ENCODE measurements around the gene TPI1. TPM values are rescaled to one million over a fixed set of nuclear protein-coding genes. Genes with fewer than 3 reads are reported as not detected.

The TPI1 gene
- polyA plus RNA-seq, 3 donors: 446 to 839 (median 764) TPM

DNA sequence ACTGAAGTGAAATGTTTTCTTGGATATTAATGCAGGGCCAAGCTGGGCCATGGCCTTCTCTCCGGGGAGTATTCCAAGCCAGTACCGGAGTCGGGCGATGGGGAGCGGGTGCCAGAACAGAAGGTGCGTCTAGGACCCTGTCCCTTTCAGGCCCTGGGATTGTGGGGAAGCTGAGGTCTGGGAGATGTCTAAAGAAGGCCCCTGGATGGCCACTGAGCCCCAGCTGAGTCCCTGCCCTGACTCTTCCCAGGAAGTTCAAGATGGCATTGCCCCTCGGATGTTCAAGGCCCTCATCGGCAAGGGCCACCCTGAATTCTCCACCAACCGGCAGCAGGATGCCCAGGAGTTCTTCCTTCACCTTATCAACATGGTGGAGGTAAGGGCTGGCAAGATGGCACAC is 7.2 kb upstream of the TPI1 start:
- WGBS (ENCODE audit: insufficient coverage): 95% methylated on average over 6 of the region's 9 CpGs
- H3K36me3 Mint-ChIP-seq: peaks cover 91 to 99% of the 10 kb centered on the region in 2 donors
- intact Hi-C loops (cut with micrococcal nuclease): no loop called here

GRCh38 chr12:6860942-6861341 is 6.4 kb upstream of the TPI1 start:
- Mint-ChIP-seq H3K9me3 (peaks cover 0 to 1% (median 0%) of the 10 kb centered on the region in 7 donors), H3K4me3 (no peak overlapping the region), H3K27me3 (ENCODE audit: low read depth in 3 of 3) (peaks cover 0 to 5% (median 0%) of the 10 kb centered on the region in 3 donors), H3K36me3 (peaks cover 91 to 99% of the 10 kb centered on the region in 2 donors), H3K27ac (no peak overlapping the region), H3K4me1 (no peaks in the 10 kb centered on the region)
- no peak overlapping the region for H2AFZ ChIP-seq (ENCODE audit: insufficient read depth, low read depth, low read length, poor library complexity, severe bottlenecking)
- no peak overlapping the region for H3K4me2 ChIP-seq (replicated peaks; ENCODE audit: extremely low read depth, low read length, poor library complexity, severe bottlenecking)
- peaks cover 92 to 100% of the 10 kb centered on the region in 2 donors for H3K36me3 ChIP-seq (replicated peaks in 1 of 2; ENCODE audit: control insufficient read depth in 1 of 2, insufficient read depth in 2 of 2, low read length in 2 of 2)
- intact Hi-C loops (cut with micrococcal nuclease): no loop called here
- no peak overlapping the region for H3K9ac ChIP-seq (ENCODE audit: insufficient read depth, low read length, poor library complexity, severe bottlenecking)
- no peak for DNase-seq
- no peaks in the 10 kb centered on the region for H3K4me1 ChIP-seq (ENCODE audit: control insufficient read depth in 1 of 2, insufficient read depth in 2 of 2, low read length in 2 of 2)
- no peak overlapping the region for H3K4me3 ChIP-seq (replicated peaks in 1 of 3; ENCODE audit: low read depth in 2 of 3, low read length in 3 of 3)
- TF ChIP-seq CTCF (IDR thresholded peaks at IDR 0.05): no peak
- H3K9me3 ChIP-seq (replicated peaks in 1 of 2; ENCODE audit: control insufficient read depth in 1 of 2, insufficient read depth in 1 of 2, low read length in 2 of 2): no peaks in the 10 kb centered on the region
- no peaks in the 10 kb centered on the region for H3K79me2 ChIP-seq (ENCODE audit: insufficient read depth, low read length)
- H3K27ac ChIP-seq (ENCODE audit: low read depth in 1 of 2, low read length in 2 of 2): no peak overlapping the region
- 100% methylated on average over 6 of the region's 7 CpGs for WGBS (ENCODE audit: insufficient coverage)
- no peaks in the 10 kb centered on the region for H3K27me3 ChIP-seq (ENCODE audit: control insufficient read depth in 2 of 2, insufficient read depth in 2 of 2, low read length in 2 of 2)
- no peaks in the 10 kb centered on the region for H4K20me1 ChIP-seq (ENCODE audit: insufficient read depth, low read length)

More for the DNA sequence above, 7.2 kb upstream of the TPI1 start:
- Histone ChIP-seq H3K79me2 (ENCODE audit: insufficient read depth, low read length) (peaks cover 4% of the 10 kb centered on the region), H3K9me3 (replicated peaks in 1 of 2; ENCODE audit: control insufficient read depth in 1 of 2, insufficient read depth in 1 of 2, low read length in 2 of 2) (no peaks in the 10 kb centered on the region), H3K4me1 (ENCODE audit: control insufficient read depth in 1 of 2, insufficient read depth in 2 of 2, low read length in 2 of 2) (no peaks in the 10 kb centered on the region), H3K4me3 (replicated peaks in 1 of 3; ENCODE audit: low read depth in 2 of 3, low read length in 3 of 3) (no peak overlapping the region), H3K27me3 (ENCODE audit: control insufficient read depth in 2 of 2, insufficient read depth in 2 of 2, low read length in 2 of 2) (no peaks in the 10 kb centered on the region), H4K20me1 (ENCODE audit: insufficient read depth, low read length) (no peaks in the 10 kb centered on the region), H3K36me3 (replicated peaks in 1 of 2; ENCODE audit: control insufficient read depth in 1 of 2, insufficient read depth in 2 of 2, low read length in 2 of 2) (peaks cover 94 to 100% of the 10 kb centered on the region in 2 donors), H3K27ac (ENCODE audit: low read depth in 1 of 2, low read length in 2 of 2) (no peak overlapping the region), H3K4me2 (replicated peaks; ENCODE audit: extremely low read depth, low read length, poor library complexity, severe bottlenecking) (no peak overlapping the region), H2AFZ (ENCODE audit: insufficient read depth, low read depth, low read length, poor library complexity, severe bottlenecking) (no peak overlapping the region), H3K9ac (ENCODE audit: insufficient read depth, low read length, poor library complexity, severe bottlenecking) (no peak overlapping the region)
- no peak overlapping the region for H3K4me3 Mint-ChIP-seq
- no peaks in the 10 kb centered on the region for H3K4me1 Mint-ChIP-seq
- TF ChIP-seq CTCF (IDR thresholded peaks at IDR 0.05): no peak
- no peak overlapping the region for H3K27ac Mint-ChIP-seq
- peaks cover 0 to 5% (median 0%) of the 10 kb centered on the region in 3 donors for H3K27me3 Mint-ChIP-seq (ENCODE audit: low read depth in 3 of 3)
- no peak for DNase-seq
- peaks cover 0 to 1% (median 0%) of the 10 kb centered on the region in 7 donors for H3K9me3 Mint-ChIP-seq

Measured in CD14-positive monocyte (primary cell).